NOMO-1 treated with dmso at 0.1 percent for 144 hours (cell line): ENCODE measurements around the gene SHQ1.
"Not testable (repeated sequence)": the region's sequence is repeated elsewhere in the genome, so short reads cannot be mapped to it uniquely, and the experiment has no call there.

Experiments
- DNase-seq: peaks from one replicate; lab custom pipeline; 2025; ENCODE audit not compliant: unreplicated experiment; lab: John Stamatoyannopoulos, UW

SHQ1 gene

DNA sequence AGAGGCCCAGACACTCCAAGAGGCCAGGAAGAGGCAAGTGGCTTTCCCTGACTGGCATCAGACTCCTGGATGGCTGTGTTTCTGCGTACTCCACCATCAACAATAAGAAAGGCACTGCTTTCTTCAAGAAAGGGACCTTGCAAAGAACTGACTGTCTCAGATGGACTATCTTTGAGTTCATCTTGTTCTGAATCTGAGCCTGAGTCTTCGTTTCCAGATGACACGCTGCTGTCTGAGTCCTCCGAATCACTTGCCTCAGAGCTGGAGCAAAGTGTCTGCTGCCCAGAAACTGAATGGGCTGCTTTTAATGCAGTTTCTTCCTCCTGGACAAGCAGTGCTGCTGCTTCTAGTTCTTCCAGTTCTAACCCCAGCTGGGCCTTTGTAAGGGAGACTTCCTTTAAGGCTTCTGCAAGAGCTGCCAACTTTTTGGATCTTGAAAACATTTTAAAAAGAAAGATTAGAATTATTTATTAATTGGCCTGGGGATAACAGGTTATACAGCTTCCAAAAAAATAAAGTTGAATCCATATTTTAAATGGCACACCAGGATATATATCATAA lies 97.8 kb downstream of the SHQ1 start:
- DNase-seq: no peak

GRCh38 chr3:72748659-72749058 lies 99.6 kb downstream of the SHQ1 start:
- DNase-seq: peak; percentile 89

GRCh38 chr3:72746430-72747411 lies 101.5 kb downstream of the SHQ1 start:
- DNase-seq: no peak

DNA sequence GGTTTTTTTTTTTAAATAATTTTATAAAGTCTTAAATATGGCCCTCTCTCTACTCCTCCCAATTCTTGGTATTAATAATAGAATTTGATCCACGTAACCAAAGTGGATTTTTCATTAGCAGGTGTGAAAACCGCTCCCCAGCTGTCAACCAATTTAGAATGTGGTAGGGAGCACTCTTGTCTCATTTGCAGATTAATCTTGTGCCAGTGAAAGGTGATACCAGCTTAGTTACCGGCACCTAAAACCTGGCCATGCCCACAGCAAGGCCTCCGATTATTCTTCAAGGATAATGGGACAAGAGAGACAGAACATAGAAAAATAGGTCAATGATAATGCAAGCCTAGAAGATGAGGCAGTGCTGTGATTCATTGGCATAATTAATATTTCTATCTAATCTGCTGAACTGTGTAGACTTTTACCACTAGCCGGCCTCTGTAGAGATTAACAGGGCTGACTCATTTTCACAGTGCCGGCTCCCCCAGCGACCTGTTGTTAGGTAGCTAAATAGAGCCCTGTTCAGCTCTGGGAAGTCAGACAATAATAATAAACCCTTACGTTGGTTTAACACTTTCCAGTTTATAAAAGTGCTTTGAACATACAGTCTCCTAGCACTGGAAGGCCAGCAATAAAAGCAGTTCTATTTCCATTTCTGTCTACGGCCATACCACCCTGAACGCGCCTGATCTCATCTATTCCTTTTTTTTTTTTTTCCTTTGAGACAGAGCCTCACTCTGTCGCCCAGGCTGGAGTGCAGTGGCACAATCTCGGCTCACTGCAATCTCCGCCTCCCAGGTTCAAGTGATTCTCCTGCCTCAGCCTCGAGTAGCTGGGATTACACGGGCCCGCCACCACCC lies 102.9 kb downstream of the SHQ1 start:
- no peak for DNase-seq

- no peak for DNase-seq
These were observed 103.9 kb downstream of the SHQ1 start for GRCh38 chr3:72744330-72744729.

GRCh38 chr3:72739531-72740466 lies 108.4 kb downstream of the SHQ1 start:
- DNase-seq: no peak

GRCh38 chr3:72738752-72739530 lies 109.3 kb downstream of the SHQ1 start:
- peak; percentile 13 for DNase-seq

GRCh38 chr3:72735072-72735471 lies 113.2 kb downstream of the SHQ1 start:
- not testable (repeated sequence) for DNase-seq

DNA sequence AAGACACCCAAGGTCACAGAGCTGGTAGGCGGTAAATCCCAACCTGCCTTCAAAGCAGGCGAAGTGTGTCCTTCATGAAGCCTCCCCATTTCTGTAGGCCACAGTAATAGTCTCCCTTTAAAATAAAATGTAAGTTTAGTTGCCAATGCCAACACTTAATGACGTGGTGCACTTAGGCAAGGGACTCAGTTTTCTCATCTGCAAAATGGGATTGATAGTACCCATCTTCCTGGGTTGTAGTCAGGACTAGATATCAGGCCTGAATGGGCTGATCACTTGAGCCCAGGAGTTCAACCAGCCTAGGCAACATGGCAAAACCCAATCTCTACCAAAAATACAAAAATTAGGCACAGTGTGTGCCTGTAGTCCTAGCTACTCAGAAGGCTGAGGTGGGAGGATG lies 114.6 kb downstream of the SHQ1 start:
- no peak for DNase-seq

GRCh38 chr3:72732666-72733345 lies 115.4 kb downstream of the SHQ1 start:
- DNase-seq: not testable (repeated sequence)

- DNase-seq: no peak
These were observed 119.2 kb downstream of the SHQ1 start for GRCh38 chr3:72728958-72729467.

GRCh38 chr3:72728329-72728889 lies 119.8 kb downstream of the SHQ1 start:
- no peak for DNase-seq

GRCh38 chr3:72727726-72728125 lies 120.5 kb downstream of the SHQ1 start:
- no peak for DNase-seq

DNA sequence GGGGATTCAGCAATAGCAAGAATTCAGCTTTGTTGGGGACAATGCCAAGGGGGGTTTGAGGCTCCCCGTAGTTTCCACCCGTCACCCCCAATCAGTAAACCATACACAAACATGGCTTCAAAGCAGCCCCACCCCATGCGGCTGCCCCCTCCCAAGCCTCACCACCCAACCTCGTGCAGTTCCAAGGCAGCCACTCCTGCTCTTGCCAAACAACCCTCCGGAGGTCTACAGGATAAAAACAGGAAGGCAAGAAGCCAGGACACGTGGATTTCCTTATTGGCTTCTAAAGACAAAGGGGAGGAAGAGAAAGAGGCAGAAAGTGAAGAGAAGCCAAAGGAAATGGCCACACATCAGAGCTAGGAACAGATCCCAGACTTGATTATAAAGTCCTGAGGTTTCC lies 121.1 kb downstream of the SHQ1 start:
- DNase-seq: no peak

GRCh38 chr3:72725229-72725628 lies 123.0 kb downstream of the SHQ1 start:
- DNase-seq: no peak

DNA sequence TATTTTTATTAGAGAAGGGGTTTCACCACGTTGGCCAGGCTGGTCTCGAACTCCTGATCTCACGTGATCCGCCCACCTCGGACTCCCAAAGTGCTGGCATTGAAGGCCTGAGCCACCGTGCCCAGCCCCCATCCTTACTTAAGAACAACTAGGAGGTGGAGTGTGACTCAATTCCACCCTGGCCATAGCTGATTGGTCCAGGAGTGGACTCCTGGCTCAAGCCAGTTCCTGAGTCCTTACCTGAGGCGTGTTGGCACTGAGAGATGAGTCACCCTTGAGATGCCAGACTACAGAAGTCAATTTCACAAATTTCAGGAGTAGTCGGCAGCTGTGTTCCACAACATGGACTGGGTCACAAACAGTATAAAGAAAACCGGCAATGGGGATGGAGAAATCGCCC lies 124.2 kb downstream of the SHQ1 start:
- no peak for DNase-seq

DNA sequence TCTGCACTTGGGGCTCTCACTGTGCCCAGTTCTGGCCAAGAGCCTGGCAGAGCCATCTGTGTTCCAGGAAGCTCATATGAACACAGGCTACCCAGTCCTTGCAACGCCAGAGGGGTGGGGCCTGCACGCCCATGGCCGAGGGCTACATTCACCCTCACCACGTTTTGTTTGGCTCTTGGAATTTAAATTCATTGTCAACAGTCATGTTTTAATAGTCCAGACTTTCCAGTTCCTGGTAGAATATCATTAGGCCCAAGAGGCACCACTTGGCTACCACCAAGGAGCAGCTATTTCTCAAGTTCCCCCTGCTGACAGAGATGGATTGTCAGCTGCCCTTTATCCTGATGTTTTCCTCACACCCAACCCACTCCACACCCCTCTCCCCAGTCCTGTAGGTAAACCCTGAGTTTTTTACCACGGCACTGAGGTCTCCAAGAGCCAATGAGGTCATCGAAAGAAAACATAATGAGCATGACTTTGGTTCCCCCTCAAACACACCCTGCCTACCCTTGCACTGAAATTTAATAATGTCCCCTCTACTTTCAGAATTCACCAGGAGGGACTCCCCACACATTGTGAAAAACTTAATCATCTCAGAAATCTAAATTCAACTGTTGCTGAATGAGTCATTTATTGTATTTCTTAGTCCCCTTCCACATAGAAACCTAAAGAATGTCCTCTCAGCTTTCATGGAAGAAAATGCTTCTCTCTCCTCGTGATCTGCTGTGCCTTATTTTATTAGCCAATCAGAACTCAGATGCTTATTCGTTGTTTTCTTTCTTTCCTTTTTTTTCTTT lies 125.1 kb downstream of the SHQ1 start:
- no peak for DNase-seq
